Calu3 (cell line): ENCODE results near the gene EMC8. TPM values are rescaled to one million over a fixed set of nuclear protein-coding genes. Genes with fewer than 3 reads are reported as not detected.
"Not testable (repeated sequence)": the region's sequence is repeated elsewhere in the genome, so short reads cannot be mapped to it uniquely, and the experiment has no call there.

Source experiments
- BruUV-seq: library from RNA; stranded (reverse); fragments of 400-500 nt; replicated peaks from 2 replicates; lab custom pipeline; 2021; lab: Mats Ljungman, UMichigan
- CTCF ChIA-PET: fragments of 300-600 bp; sonication (Branson Sonifier 250); formaldehyde crosslinking; loops from one replicate; lab custom pipeline; 2022; ENCODE audit warnings: antibody characterized with exemption; lab: Charles Lee
- DNase-seq: peaks from one replicate; pipeline ENCODE4 v3.0.0; 2022
- H3K27ac Mint-ChIP-seq: one replicate; pipeline ENCODE4 v1.8.0; 2022; ENCODE audit warnings: mixed read lengths; ENCODE audit not compliant: unreplicated experiment
- H3K27me3 Mint-ChIP-seq: one replicate; pipeline ENCODE4 v1.8.0; 2022; ENCODE audit warnings: mixed read lengths; ENCODE audit not compliant: unreplicated experiment
- H3K36me3 Mint-ChIP-seq: one replicate; pipeline ENCODE4 v1.8.0; 2022; ENCODE audit warnings: mild to moderate bottlenecking, moderate library complexity, mixed read lengths; ENCODE audit not compliant: insufficient read depth, unreplicated experiment
- H3K4me1 Mint-ChIP-seq: one replicate; pipeline ENCODE4 v1.8.0; 2022; ENCODE audit warnings: mild to moderate bottlenecking, low read depth, mixed read lengths; ENCODE audit not compliant: unreplicated experiment
- H3K4me3 Mint-ChIP-seq: one replicate; pipeline ENCODE4 v1.8.0; 2022; ENCODE audit warnings: mild to moderate bottlenecking, low read depth, moderate library complexity, mixed read lengths; ENCODE audit not compliant: unreplicated experiment
- H3K9me3 Mint-ChIP-seq: one replicate; pipeline ENCODE4 v1.8.0; 2022; ENCODE audit warnings: low read depth, mixed read lengths; ENCODE audit not compliant: unreplicated experiment
- intact Hi-C: fragments of 100-400 bp; cut with micrococcal nuclease; formaldehyde crosslinking; loops from one replicate; pipeline ENCODE4 v1.10.0; 2022; ENCODE audit not compliant: unreplicated experiment
- total RNA-seq: library from RNA; stranded (reverse); gene quantifications from 2 replicates; pipeline ENCODE4 v1.2.3, GENCODE V29; 2022
- TF ChIP-seq, protein P1 (sequence below): fragments of 200-600 bp; IDR thresholded peaks from one replicate; pipeline ENCODE4 v1.8.0; 2022; ENCODE audit warnings: antibody characterized with exemption; ENCODE audit not compliant: unreplicated experiment

Gene EMC8
- total RNA-seq, 1 experiment from 2014 or later: 62.7 TPM

DNA sequence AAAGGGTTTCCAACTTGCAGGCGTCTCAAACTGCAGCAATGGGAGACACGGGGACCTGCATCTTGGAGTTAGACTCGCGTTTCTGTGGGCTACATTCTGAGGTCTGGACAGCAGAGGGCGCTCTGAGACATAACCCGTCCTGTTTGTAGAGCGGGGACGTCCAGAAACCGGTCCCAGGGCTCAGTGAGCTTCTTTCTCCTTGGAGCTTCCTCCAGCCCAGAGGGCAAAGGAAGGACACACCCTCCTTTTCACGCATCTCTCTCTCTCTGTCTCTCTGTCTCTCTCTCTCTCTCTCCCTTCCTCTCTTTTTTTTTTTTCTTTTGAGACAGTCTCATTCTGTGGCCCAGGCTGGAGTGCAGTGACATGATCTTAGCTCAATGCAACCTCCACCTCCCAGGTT, 19.9 kb upstream of the EMC8 start:
- no peaks in the 10 kb centered on the region for H3K36me3 Mint-ChIP-seq
- DNase-seq: peak; percentile 90
- CTCF ChIA-PET: interaction anchor here (0.6 to 3.4 kb wide), 18 partner anchors 21 to 698 kb away, joined by 3 to 128 read pairs (median 4); partner anchors contain the start of gene IRF8
- BruUV-seq: no TSS peak
- no peaks in the 10 kb centered on the region for H3K4me1 Mint-ChIP-seq
- no peak overlapping the region for H3K27ac Mint-ChIP-seq
- no peak overlapping the region for H3K4me3 Mint-ChIP-seq
- H3K27me3 Mint-ChIP-seq: peaks cover 56% of the 10 kb centered on the region
- TF ChIP-seq, protein P1, sequence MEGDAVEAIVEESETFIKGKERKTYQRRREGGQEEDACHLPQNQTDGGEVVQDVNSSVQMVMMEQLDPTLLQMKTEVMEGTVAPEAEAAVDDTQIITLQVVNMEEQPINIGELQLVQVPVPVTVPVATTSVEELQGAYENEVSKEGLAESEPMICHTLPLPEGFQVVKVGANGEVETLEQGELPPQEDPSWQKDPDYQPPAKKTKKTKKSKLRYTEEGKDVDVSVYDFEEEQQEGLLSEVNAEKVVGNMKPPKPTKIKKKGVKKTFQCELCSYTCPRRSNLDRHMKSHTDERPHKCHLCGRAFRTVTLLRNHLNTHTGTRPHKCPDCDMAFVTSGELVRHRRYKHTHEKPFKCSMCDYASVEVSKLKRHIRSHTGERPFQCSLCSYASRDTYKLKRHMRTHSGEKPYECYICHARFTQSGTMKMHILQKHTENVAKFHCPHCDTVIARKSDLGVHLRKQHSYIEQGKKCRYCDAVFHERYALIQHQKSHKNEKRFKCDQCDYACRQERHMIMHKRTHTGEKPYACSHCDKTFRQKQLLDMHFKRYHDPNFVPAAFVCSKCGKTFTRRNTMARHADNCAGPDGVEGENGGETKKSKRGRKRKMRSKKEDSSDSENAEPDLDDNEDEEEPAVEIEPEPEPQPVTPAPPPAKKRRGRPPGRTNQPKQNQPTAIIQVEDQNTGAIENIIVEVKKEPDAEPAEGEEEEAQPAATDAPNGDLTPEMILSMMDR: peak; percentile 94
- intact Hi-C loops: loop anchor here (5.0 kb wide), 1 partner anchor 698 kb away; no protein-coding TSS in a partner anchor
- no peaks in the 10 kb centered on the region for H3K9me3 Mint-ChIP-seq

DNA sequence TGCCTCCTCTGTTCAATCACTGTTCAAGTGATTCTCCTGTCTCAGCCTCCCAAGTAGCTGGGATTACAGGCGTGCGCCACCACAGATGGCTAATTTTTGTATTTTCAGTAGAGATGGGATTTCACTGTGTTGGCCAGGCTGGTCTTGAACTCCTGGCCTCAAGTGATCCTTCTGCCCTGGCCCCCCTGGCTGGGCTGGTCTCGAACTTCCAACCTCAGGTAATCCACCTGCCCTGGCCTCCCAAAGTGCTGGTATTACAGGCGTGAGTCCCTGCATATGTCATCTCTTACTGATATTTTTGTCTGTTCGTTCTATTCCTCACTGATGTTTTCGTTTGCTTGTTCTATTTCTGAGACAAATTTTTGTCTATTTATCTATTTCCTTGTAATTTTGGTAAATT, 17.9 kb upstream of the EMC8 start:
- not testable (repeated sequence) for H3K27ac Mint-ChIP-seq, DNase-seq, H3K36me3 Mint-ChIP-seq, H3K9me3 Mint-ChIP-seq, BruUV-seq, H3K4me1 Mint-ChIP-seq, H3K4me3 Mint-ChIP-seq
- intact Hi-C loops: loop anchor here (5.0 kb wide), 1 partner anchor 700 kb away; no protein-coding TSS in a partner anchor
- peaks cover 76% of the 10 kb centered on the region for H3K27me3 Mint-ChIP-seq
- CTCF ChIA-PET: interaction anchor here (0.6 to 1.2 kb wide), 3 partner anchors 93 to 1203 kb away, joined by 3 to 5 read pairs (median 4); no protein-coding TSS in a partner anchor

DNA sequence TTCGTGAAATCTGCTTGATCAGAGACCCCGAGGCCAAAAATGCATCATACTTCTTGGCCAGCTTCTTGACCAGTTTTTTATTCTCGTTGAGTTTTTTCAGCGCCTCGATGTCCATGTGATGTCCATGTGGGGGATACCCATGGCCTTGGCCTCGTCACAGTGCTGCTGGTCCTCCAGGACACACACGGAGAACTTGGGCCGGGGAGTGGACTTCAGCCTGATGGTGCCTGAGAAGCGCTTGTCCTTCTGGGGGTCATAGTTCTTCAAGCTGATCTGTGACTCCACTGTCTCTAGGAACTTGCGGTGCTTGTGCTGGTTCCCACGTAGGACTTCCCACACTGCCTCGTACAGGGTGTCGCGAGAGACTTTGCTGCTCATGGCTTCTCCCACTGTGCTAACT, 16.8 kb upstream of the EMC8 start:
- Mint-ChIP-seq H3K9me3 (no peaks in the 10 kb centered on the region), H3K27me3 (peaks cover 87% of the 10 kb centered on the region), H3K36me3 (no peaks in the 10 kb centered on the region), H3K27ac (no peak overlapping the region), H3K4me3 (no peak overlapping the region), H3K4me1 (no peaks in the 10 kb centered on the region)
- intact Hi-C loops: loop anchor here (5.0 kb wide), 1 partner anchor 701 kb away; no protein-coding TSS in a partner anchor
- TF ChIP-seq, protein P1: no peak
- no TSS peak for BruUV-seq
- CTCF ChIA-PET: no interaction called here
- DNase-seq: no peak

DNA sequence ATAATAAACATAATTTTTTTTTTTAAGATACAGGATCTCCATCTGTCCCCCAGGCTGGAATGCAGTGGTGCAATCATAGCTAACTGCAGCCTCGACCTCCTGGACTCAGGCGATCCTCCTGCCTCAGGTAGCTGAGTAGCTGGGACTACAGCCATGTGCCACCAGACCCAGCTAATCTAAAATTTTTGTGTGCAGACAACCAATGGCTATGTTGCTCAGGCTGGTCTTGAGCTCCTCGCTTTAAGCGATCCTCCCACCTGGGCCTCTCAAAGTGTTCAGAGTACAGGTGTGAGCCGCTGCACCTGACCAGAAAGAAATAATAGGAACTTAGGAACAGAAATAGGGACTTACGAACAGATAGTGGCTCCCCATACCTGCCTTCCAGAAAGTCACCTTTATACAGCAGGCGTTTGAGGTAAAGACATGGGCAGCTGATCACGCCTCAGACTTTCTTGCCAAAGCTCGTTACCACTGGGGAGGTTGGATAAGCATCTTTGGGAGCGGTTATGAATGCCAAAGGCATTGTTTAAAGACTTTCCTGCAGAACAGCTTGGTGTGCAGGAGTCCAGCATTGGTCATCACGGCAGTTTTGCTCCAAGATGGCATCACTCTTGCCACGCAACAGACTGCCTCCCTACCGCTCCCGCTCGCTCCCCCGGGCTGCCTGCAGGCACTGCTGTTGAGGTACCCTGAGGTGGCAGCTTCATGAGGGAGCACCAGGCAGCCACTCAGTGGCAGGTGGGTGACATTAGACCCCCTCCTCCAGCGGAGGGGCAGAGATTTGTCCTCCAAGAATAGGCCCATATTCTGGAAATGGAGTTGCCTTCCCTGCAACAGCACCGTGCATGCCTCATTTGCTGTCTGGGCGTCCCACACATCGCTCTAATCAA, 13.7 kb upstream of the EMC8 start:
- peaks cover 75% of the 10 kb centered on the region for H3K27me3 Mint-ChIP-seq
- H3K36me3 Mint-ChIP-seq: no peaks in the 10 kb centered on the region
- H3K4me3 Mint-ChIP-seq: no peak overlapping the region
- no peak for DNase-seq
- CTCF ChIA-PET: interaction anchor here (0.6 to 1.5 kb wide), 3 partner anchors 9 to 203 kb away, joined by 3 to 5 read pairs (median 3); no protein-coding TSS in a partner anchor
- H3K27ac Mint-ChIP-seq: no peak overlapping the region
- BruUV-seq: no TSS peak
- H3K4me1 Mint-ChIP-seq: no peaks in the 10 kb centered on the region
- no peaks in the 10 kb centered on the region for H3K9me3 Mint-ChIP-seq
- intact Hi-C loops: no loop called here
- TF ChIP-seq, protein P1: no peak
